Measurements from ENCODE around the gene NTMT2. TPM values are rescaled to one million over a fixed set of nuclear protein-coding genes. Genes with fewer than 3 reads are reported as not detected.
"Not testable (repeated sequence)": the region's sequence is repeated elsewhere in the genome, so short reads cannot be mapped to it uniquely, and the experiment has no call there.

Gene NTMT2
- not detected in 2 replicates for total RNA-seq (2014; rRNA removed; shearing (Covaris generic))

DNA sequence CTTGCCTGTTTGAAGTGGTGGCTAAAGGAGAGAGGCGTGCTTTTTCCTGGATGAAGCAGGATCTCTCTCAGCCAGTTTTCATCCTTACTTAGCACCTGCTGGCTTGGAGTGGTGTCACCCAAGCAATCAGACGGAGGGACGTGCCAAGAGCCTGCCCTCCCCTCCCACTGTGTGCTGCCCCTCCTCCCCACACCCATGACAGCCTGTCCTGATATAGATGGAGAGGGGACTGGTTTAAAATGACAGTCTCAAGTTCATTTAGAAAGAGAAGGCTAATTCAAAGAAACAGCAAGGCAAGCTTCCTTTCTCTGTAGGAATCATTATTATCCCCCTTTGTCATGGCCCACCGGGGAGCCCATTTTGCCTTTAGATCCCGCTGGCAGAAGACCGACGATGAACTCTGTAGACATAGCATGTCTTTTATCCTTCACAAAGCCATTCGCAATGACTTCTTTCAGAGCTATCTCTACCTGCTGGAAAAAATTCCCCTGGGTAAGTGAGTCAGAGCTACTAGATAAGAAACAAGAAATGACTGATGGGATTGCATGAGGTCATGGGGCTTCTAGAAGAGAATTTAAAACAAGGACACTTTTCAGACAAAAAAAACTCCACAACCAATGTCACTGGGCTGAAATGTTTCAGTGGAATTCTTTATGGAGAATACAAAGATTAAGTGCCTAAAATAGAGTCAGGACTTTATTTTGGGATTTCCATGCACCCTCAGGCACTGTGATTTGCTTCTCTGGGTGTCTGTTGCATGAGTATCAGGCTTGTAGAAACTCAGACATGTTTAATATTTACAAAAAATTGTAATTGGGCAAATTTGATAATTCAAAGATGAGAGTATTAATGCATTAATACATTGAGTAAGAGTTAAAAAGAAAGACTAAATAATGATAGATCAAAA is at the start of gene NTMT2:
TSS of gene NTMT2 (plus strand) at position 190 of the 907 bp plus-strand sequence. CDS start at position 339, 149 bp downstream.
- DNase-seq (ENCODE audit: low spot score) = peak; percentile 91

DNA sequence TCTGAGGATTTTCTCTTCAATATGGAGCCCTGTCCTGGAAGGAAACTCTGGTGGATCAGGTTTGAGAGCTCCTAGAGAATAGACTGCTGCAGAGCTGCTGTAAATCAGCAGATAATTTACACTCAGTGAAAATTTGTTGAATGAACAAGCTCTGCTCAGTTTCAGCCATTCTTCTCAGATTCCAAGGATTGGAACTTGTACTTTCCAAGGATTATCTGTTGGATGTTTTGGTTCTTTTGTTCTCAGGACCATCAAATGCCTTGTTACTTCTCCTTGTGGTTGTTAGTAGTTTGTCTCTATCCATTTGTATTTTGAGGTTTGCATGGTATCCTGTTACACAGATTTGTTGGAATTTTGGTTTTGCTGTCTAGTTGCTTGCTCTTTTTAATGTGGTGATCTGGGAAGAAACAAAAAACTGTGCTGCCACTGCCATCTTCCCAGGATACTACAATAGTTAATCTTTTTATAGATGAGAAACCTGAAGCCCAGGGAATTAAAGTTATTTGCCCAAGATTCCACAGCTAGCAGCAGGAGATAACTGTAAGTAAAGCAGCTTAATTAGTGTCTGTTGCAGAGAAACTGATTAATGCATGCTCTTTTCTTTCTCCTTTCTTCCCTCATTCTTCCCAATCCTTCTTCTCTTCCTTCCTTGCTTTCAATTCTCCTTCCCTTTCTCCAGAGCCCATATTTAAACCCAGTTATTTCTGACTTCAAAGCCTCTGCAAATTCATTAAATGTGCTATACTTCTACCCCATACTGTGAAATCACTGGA is 49.6 kb upstream of the NTMT2 start:
- DNase-seq (ENCODE audit: low spot score) = no peak

DNA sequence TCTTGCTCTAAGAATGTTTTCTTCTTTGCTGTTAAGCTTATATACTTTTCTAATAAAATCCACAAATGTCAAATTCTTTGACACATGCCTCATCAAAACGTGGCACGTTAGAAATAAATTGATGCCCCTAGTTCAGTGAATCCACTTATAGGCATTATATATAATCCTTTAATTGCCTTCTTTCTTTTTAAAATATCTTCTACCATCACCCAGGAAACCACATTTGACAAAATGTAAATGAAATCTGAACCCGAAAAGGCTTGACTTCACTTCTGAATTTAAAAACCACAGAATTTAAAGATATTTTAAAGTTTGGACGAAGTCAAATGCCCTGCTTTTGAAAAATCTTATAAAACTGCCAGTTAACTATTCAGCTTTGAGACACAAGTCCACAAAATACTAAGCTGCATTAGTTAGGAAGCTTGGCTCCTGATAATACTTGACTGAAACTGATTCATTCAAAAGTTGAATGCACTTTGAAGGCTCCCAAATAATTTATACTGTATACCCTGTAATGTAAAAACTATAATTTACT is 48.9 kb upstream of the NTMT2 start:
- DNase-seq (ENCODE audit: low spot score) = no peak

DNA sequence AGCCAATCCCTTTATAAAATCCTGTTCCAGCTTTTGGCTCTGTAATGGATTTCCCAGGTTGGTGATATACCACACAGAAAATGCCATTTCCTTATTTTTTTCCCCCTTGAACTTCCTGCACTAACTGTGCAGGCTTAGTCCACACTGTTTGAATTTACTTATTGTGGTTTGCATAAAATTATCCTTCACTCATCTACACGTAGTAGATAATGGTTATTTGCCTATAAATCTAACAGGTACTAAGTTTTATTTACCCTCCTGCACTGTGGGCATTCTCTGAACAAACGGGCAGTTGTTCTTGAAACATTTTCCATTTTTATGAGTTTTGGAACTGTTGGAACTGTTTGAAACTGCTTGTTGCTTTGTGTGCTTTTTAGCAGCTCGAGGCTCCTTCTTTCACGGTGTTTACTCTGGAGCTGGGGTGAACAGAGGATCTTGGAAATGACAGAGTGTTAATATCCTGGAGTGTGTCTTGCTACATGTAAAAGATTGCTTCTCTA is 48.3 kb upstream of the NTMT2 start:
- DNase-seq (ENCODE audit: low spot score) = no peak

DNA sequence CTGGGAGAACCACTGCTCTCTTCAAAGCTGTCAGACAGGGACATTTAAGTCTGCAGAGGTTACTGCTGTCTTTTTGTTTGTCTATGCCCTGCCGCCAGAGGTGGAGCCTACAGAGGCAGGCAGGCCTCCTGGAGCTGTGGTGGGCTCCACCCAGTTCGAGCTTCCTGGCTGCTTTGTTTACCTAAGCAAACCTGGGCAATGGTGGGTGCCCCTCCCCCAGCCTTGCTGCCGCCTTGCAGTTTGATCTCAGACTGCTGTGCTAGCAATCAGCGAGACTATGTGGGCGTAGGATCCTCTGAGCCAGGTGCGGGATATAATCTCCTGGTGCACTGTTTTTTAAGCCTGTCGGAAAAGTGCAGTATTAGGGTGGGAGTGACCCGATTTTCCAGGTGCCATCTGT is 32.6 kb upstream of the NTMT2 start:
- not testable (repeated sequence) for DNase-seq (ENCODE audit: low spot score)

DNA sequence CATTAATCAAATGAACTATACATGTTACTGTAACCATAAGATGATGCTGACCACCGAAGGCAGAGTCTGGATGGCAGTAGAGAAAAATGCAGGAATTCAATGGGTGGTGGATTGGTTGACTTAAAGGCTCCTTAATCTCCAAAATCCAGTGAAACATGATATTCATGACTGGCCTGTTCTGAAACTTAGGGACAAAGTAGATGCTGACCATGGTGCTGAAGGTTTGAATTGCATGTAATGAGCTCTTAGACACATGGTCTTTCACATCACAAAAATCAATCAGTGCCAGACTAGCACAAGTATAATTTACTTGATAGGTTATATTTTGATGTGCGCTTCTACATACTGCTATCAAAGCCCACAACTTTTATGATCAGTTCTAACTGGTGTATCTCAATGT is 30.9 kb upstream of the NTMT2 start:
- DNase-seq (ENCODE audit: low spot score) = peak; percentile 47

DNA sequence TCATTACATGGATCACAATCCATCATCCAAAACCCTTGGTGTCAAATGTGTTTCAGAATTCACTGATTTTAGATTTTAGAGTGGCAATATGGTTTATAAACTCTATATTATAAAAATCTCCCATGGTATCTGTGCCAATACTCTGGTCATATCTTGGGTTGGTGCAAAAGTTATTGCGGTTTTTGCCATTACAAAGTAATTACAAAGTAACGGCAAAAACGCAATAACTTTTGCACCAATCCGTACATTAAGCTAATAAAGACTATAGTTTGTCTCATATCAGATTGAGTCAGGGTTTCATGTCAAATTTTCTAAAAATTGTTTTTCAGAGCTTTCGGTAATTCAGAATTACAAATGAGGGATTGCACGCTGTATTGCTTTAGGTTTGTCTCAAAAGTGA is 23.4 kb upstream of the NTMT2 start:
- DNase-seq (ENCODE audit: low spot score) = no peak

DNA sequence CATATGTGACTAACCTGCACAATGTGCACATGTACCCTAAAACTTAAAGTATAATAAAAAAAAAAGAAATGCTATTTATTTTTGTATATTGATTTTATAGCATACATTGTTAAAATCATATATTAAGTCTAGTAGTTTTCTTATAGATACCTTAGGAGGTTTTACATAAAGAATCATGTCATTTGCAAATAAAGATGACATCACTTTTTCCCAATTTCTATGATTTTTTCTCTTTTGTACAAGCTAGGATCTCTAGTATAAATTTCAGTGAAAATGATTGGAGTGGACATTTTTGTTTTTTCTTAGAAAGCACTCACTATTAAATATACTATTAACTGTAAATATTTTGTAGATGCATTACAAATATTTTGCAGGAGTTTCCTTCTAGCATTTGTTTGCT is 20.5 kb upstream of the NTMT2 start:
- DNase-seq (ENCODE audit: low spot score) = no peak

DNA sequence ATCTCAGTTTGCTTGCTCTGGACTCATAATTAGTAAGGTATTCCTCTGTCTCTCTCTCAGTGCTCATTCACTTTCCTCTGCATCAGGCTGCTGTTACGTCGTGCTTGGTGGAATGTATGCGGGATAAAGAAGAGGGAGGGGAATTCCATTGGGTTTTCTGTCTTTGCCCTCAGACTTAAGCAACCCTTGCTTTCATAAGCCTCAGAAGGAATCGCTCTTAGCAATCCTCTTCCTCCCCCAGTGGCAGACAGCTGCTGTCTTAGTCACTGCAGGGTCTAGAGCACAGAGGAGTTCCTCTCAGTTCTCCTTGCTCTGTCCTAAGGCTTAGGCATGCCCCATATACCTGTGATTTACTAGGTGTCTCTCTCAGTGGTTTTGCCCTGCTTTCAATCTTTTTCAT is 19.1 kb upstream of the NTMT2 start:
- DNase-seq (ENCODE audit: low spot score) = peak; percentile 91

DNA sequence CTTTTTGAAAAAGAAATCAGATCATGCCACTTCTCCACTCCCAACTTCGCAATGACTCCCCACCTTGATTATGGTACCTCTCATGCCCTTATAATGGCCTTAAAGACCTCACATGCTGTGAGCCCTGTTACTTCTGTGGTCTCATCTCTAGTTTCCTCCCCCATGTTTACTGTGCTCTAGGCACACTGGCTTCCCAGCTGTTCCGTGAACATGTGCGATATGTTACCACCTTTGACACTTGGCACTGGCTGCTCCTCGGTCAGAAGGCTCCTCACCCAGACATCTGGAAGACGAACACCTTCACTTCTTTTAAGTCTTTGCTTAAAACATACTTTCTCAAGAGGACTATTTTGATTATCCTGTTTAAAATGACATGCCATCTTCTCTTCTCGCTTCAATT is 14.3 kb upstream of the NTMT2 start:
- no peak for DNase-seq (ENCODE audit: low spot score)

DNA sequence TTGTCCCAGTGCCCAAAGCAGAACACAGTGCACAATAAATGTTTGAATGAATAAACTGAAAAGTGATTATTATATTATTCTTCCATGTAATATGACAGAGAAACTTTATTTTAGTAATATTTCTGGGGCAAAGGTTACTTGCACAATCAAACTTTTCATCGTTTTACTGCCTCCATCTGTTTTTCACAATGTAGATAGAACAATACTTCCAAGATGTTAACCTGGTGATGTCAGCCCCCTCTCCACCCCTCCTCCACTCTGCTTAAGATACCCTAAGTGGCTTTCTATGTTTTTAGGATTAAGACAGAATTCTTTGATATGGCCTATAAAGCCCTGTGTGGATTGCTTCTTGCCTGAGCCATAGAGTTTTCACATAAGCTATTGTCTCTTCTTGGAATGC is 13.8 kb upstream of the NTMT2 start:
- DNase-seq (ENCODE audit: low spot score) = no peak

DNA sequence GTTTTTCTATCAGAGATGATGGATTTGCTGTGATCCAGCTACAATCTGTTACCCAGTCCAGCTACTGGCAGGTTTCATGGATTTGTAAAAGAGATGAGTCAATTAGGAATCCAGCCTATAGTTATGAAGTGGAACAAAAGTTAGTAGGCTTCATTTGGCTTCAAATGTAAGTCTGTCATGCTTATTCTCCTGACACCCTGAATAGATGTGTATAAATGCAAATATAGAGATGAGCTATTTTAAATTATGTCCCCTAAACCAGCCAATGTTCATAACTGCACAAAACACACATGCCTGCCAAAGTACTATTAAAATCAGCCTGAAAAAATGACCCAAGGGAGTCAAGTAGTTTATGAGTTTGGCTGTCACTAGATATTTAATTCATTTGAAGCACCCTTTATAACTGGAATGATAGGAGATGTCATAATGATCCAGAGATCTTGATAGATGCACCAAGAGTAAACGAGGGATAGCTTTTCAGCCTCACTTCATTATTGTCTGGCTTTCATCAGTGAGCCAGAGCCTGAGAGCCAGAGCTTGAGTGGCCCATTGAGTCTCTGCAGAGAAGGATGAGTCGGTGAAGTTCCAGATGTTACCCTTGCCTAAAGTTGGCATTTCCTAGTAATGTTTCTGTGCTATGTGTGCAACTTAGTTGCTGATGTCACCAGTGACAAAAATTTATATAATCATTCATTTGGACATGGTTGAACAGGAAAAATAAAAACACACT is 11.8 kb upstream of the NTMT2 start:
- no peak for DNase-seq (ENCODE audit: low spot score)

DNA sequence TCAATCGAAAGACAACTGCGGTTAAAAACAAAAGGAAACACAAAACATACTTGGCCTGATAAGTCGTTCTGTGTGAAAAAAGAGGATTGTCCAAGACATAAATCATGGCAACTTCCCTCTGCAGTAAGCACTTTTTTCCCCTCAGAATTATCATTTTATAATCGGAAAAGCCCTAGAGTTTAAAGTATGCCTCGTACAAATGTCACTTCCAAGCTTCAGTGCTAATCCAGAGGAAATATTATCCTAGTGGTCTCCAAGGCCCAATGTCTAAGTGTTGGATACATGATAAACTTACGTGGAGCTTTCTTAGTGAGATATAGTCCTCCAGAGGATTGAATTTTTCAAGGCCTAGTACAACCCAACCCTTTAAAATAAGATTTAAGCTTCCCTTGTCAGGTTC is 11.2 kb upstream of the NTMT2 start:
- DNase-seq (ENCODE audit: low spot score) = no peak

DNA sequence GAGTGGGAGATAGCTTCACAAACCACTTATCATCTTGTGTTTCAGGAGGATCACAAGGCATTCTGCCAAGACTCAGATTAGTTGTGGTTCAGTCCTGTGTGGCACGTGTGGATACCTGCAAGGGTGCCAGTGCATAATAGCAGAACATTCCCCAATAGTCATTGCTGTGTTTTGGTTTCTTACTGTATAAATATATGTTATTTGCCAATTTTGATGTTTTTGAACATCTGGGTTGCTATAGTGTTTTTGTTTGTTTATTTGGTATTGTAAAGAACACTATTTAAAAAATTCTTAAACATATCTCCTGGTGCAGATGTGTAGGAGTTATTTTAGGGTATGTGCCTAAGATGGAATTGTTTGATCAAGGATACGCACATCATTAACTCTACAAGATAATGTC is 5.4 kb upstream of the NTMT2 start:
- DNase-seq (ENCODE audit: low spot score) = no peak

DNA sequence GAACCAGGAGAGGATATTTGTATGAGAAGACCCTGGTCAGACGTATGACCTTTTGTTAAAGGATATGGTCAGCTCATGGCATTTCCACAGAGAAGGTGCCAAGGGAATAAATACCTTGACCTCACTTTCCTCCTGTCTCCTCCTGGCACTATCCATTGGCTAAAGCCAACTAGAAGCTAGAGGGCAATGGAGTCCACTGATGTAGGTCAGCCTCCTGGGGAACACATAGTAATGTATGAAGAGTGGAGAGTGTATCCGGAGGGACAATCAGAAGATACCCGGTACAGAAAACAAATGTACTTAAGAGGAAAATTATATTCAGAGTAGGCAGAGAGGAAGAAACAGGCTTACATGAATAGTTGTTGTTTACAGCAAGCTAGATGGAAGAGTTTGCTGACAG is 698 bp upstream of the NTMT2 start:
- DNase-seq (ENCODE audit: low spot score) = no peak

DNA sequence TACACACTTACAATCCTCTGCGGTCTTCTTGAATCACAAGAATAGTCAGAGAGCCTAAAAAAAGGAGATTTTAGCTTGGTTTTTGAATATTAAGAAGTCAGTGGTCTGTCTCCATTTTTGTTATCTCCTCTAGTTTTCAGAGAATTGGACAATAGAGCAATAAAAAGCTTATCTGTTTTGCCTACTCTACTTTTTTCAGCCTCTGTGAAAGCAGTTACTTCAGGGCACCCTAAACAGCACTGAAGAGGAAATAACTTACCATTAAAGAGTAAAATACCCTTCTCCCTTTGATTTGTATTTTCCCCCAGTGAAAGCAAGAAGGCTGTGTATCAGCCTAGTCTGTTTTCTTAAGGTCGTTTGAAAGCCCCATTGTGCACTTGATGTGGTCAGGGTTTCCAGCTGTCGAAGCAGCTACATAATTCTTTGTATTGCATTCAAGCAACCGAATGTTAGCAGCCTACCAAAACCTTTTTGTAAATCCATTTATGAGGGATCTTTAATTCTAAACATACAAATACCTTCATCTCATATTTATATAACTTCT is 1.0 kb downstream of the NTMT2 start:
- DNase-seq (ENCODE audit: low spot score) = no peak

DNA sequence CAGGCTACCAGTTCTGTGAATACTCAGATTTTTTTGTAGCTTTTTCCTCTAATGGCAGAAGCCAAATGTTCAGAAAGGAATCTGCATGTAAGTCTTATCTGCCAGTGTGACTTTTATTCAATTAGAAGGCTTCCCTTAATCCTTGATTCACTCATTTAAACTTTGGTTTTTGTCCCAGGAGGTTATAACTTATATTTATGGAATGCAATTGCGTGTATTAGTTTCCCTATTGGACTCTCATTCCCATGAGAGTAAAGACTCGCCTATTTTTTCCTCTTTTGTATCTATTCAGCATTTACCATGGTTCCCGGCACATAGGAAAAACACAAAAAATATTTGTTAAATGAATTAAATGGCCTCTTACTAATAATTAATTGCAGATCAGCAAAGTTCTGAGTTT is 3.5 kb downstream of the NTMT2 start:
- DNase-seq (ENCODE audit: low spot score) = no peak

DNA sequence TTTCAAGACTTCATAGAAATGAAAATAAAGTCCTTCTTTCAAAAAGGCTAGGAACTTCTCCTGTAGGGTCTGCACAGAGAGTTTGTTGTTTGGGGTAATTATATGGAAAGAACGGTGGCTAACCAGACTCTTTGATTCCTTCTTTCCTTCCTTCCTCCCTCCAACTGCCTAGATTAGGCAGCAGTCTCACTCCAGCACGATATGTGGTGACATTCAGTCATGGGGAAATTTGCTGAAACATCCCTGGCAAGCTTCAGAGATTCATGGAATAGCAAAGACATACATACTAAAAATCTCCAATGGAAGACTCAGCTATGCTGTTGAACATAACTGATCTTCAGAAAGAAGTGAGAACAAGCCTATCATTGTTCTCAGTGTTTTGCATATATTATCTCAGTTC is 4.3 kb downstream of the NTMT2 start:
- DNase-seq (ENCODE audit: low spot score) = no peak

DNA sequence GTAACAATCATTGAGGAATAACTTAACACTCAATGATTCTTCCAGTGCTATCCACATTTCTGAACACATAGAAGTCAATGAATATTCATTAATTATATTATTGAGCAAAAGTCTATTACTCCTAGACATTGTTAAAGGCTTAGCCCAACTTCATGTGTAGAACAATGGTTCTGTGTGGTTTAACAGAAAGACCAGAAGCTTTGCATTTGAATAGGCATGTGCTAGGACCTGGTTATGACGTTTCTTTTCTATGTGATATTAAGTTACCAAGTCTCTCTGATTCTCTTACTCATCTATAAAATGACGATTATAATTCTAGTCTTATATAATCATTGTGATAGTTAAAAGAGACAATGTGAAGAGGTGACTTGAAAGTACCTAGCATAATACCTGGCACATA is 5.2 kb downstream of the NTMT2 start:
- DNase-seq (ENCODE audit: low spot score) = no peak

DNA sequence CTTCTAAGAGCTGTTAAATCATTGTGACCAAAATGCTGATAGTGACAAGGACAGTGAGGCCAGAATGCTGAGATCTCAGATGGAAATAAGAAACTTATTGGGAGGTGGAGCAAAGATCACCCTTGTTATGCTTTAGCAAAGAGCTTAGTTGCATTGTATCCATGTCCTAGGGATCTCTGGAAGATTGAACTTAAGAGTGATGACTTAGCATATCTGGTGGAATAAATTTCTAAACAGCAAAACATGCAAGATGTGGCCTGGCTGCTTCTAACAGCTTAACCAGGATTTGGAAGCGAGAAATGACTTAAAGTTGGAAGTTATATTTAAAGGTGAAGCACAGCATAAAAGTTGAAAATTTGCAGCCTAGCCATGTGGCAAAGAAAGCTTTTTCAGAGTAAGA is 7.7 kb downstream of the NTMT2 start:
- no peak for DNase-seq (ENCODE audit: low spot score)

DNA sequence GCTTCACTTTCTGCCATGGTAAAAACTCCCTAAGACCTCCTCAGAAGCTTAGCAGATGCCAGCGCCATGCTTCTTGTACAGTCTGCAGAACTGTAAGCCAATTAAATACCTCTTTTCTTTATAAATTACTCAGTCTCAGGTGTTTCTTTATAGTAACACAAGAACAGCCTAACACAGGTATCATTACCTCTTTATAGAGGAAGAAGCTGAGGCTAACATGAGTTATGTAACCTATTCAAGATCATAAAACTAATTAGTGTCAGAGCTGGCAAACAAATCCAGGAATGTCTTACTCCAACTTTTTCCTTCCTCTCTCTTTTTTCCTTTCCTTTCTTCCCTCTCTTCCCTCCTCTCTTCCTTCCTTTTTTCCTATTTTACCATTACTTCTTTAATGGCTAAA is 9.3 kb downstream of the NTMT2 start:
- no peak for DNase-seq (ENCODE audit: low spot score)

DNA sequence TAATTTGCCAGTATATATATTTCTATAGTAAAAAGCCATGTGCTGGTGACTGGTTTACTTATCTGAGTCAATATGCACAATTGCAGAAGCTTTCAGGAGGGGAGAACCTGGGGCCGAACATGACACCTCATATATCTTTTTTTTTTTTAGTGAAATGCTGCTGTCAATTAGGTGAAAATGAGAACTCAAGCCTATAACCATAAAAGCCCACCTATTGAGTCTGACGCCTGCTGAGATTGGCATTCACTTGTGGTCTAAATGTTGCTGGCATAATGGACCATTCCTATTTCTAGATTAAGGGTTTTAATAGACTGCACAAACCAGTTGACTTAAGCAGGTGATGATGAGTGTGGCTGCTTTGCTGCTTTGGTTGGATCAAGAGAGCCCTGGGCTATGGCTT is 10.8 kb downstream of the NTMT2 start:
- no peak for DNase-seq (ENCODE audit: low spot score)

Measured in A172 (cell line).